HUES48 (cell line): ENCODE results near the gene NRL.

Experiments used
- H3K27ac ChIP-seq: one replicate; pipeline ENCODE4 v1.7.0; 2013; ENCODE audit warnings: low read depth, low read length, inconsistent platforms
- H3K27me3 ChIP-seq: 2 replicates; pipeline ENCODE4 v1.6.1; 2013; ENCODE audit warnings: mild to moderate bottlenecking, low read length; ENCODE audit not compliant: control insufficient read depth, insufficient read depth
- H3K36me3 ChIP-seq: 2 replicates; pipeline ENCODE4 v1.6.1; 2013; ENCODE audit warnings: low read length; ENCODE audit not compliant: control insufficient read depth, insufficient read depth
- H3K4me1 ChIP-seq: 2 replicates; pipeline ENCODE4 v1.6.1; 2013; ENCODE audit warnings: mild to moderate bottlenecking, low read length; ENCODE audit not compliant: control insufficient read depth, insufficient read depth
- H3K4me3 ChIP-seq: 2 replicates; pipeline ENCODE4 v1.5.1; 2013; ENCODE audit warnings: mild to moderate bottlenecking, low read depth, low read length
- H3K9ac ChIP-seq: 2 replicates; pipeline ENCODE4 v1.6.1; 2013; ENCODE audit warnings: mild to moderate bottlenecking, low read depth, low read length, moderate library complexity
- H3K9me3 ChIP-seq: 2 replicates; pipeline ENCODE4 v1.6.1; 2013; ENCODE audit warnings: low read length; ENCODE audit not compliant: control insufficient read depth, insufficient read depth

The NRL gene

DNA sequence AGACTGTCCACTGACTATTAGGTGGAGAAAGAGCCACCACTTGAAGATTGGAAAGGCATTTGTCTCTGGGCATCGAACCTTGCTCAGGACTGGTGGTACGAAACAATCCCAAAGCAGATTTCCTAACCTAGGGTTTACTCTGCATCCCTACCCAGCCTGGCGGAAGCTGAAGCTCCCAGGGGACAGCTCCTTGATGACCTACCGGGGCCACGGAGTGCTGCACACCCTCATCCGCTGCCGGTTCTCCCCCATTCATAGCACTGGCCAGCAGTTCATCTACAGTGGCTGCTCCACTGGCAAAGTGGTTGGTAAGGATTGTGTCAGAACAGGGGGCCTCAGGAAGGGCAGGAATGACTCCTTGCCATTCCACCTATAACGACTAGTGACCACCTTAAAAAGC is 6.5 kb upstream of the NRL start:
- H3K36me3 ChIP-seq: peaks cover 74% of the 10 kb centered on the region
- no peak overlapping the region for H3K27ac ChIP-seq
- no peaks in the 10 kb centered on the region for H3K27me3 ChIP-seq
- H3K4me3 ChIP-seq: no peak overlapping the region
- H3K9ac ChIP-seq: no peak overlapping the region
- no peaks in the 10 kb centered on the region for H3K4me1 ChIP-seq
- no peaks in the 10 kb centered on the region for H3K9me3 ChIP-seq

DNA sequence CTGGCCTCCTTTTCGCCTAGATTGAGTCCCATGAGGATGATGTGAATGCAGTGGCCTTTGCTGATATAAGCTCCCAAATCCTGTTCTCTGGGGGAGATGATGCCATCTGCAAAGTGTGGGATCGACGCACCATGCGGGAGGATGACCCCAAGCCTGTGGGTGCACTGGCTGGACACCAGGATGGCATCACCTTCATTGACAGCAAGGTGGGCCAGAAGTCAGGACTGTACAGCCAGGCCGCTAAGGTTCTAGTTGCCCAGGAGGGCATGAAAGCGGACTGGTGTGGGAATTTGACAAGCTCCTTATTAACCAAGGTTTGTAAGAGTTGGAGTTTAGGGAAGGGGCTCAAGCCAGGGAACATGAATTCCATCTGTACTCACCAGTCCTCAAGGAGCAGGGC is 4.9 kb upstream of the NRL start:
- H3K4me1 ChIP-seq: no peaks in the 10 kb centered on the region
- H3K27me3 ChIP-seq: no peaks in the 10 kb centered on the region
- no peak overlapping the region for H3K9ac ChIP-seq
- H3K27ac ChIP-seq: no peak overlapping the region
- no peaks in the 10 kb centered on the region for H3K9me3 ChIP-seq
- H3K36me3 ChIP-seq: peaks cover 74% of the 10 kb centered on the region
- no peak overlapping the region for H3K4me3 ChIP-seq

DNA sequence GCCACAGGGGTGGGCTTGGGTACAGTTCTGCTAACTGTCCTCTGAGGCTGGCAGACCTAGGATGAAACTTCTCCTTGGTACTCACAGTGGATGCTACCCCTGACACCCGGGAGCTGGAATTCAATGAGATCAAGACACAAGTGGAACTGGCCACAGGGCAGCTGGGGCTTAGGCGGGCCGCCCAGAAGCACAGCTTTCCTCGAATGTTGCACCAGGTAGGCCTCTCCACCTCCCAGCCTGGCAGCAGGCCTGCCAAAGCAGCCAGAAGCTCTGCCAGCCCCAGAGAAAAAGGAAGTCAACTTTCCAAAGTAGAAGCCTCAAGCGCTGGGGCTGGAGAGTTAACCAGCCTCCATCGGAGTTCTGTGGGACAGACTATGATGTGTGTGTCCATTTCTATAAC is 2.4 kb upstream of the NRL start:
- Histone ChIP-seq H3K27me3 (no peaks in the 10 kb centered on the region), H3K9ac (no peak overlapping the region), H3K27ac (no peak overlapping the region), H3K36me3 (peaks cover 53% of the 10 kb centered on the region), H3K9me3 (no peaks in the 10 kb centered on the region), H3K4me3 (no peak overlapping the region), H3K4me1 (no peaks in the 10 kb centered on the region)

DNA sequence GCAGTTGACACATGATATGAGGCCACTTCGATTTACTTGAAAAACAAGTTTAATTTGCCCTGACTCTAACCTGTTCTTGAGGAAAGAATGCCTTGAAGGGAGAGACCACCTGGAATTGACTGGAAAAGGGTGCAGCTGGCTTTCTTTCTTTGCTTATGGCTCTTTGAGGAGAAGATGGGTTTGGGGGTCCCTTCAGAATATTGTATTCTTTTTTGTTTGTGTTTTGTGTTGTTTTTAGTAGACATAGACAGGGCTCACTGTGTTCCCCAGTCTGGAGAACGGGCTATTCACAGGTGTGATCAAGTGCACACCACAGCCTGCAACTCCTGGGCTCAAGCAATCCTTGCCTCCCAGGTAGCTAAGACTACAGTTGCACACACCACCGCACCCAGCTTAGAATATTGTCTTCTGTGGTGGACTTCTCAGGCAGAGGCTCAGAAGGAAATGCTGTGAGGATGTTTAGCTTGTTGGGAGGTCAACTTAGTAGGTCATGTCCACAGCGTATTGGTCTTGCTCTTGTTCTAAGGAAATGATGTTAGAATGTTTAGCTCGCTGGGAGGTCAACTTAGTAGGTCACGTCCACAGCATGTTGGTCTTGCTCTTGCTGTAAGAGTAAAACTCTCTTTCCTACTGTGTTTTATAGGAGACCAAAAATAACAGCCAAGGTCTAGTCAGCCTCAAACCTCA is 1.5 kb upstream of the NRL start:
- Histone ChIP-seq H3K9ac (no peak overlapping the region), H3K36me3 (peaks cover 45% of the 10 kb centered on the region), H3K4me1 (no peaks in the 10 kb centered on the region), H3K27me3 (no peaks in the 10 kb centered on the region), H3K4me3 (peak overlapping the region; percentile 92), H3K27ac (no peak overlapping the region), H3K9me3 (no peaks in the 10 kb centered on the region)

GRCh38 chr14:24115422-24116127 is 826 bp upstream of the NRL start:
- Histone ChIP-seq H3K9ac (peak overlapping the region; percentile 55), H3K9me3 (no peaks in the 10 kb centered on the region), H3K4me3 (peak overlapping the region; percentile 92), H3K4me1 (no peaks in the 10 kb centered on the region), H3K27me3 (no peaks in the 10 kb centered on the region), H3K36me3 (peaks cover 38% of the 10 kb centered on the region), H3K27ac (peak overlapping the region; percentile 73)

- H3K27ac ChIP-seq: peak overlapping the region; percentile 97
- peak overlapping the region; percentile 92 for H3K4me3 ChIP-seq
Observed at GRCh38 chr14:24113801-24114531, 783 bp downstream of the NRL start.

DNA sequence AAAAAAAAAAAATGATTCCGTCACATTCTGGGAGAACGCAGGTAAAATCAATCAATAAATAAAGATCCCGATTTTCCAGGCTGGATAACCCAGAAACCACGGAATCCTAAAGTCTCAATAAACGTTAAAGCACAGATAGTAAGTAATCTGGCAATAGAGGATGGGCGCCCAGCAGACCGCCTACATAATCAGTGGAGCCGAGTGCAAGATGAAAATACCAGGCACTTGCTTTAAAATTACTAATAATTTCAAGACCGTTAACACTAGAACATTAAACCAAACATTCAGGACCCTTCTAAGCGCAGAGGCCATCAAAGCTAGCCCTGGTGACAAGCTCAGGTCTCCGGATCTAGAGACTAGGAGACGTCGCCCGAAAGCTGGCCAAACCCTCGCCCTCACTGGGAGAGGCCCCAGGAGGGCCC is 1.4 kb downstream of the NRL start:
- H3K4me1 ChIP-seq: no peaks in the 10 kb centered on the region
- peaks cover 20% of the 10 kb centered on the region for H3K36me3 ChIP-seq
- H3K27ac ChIP-seq: peak overlapping the region; percentile 97
- H3K27me3 ChIP-seq: no peaks in the 10 kb centered on the region
- no peaks in the 10 kb centered on the region for H3K9me3 ChIP-seq
- H3K4me3 ChIP-seq: peak overlapping the region; percentile 92
- peak overlapping the region; percentile 66 for H3K9ac ChIP-seq

More at GRCh38 chr14:24113801-24114531, 783 bp downstream of the NRL start:
- no peaks in the 10 kb centered on the region for H3K9me3 ChIP-seq
- peaks cover 26% of the 10 kb centered on the region for H3K36me3 ChIP-seq
- H3K9ac ChIP-seq: peak overlapping the region; percentile 66
- H3K27me3 ChIP-seq: no peaks in the 10 kb centered on the region
- no peaks in the 10 kb centered on the region for H3K4me1 ChIP-seq

- Histone ChIP-seq H3K36me3 (no peaks in the 10 kb centered on the region), H3K4me3 (no peak overlapping the region), H3K9ac (no peak overlapping the region), H3K9me3 (no peaks in the 10 kb centered on the region), H3K4me1 (no peaks in the 10 kb centered on the region), H3K27me3 (no peaks in the 10 kb centered on the region), H3K27ac (no peak overlapping the region)
Observed at GRCh38 chr14:24110523-24110922, 4.2 kb downstream of the NRL start.

DNA sequence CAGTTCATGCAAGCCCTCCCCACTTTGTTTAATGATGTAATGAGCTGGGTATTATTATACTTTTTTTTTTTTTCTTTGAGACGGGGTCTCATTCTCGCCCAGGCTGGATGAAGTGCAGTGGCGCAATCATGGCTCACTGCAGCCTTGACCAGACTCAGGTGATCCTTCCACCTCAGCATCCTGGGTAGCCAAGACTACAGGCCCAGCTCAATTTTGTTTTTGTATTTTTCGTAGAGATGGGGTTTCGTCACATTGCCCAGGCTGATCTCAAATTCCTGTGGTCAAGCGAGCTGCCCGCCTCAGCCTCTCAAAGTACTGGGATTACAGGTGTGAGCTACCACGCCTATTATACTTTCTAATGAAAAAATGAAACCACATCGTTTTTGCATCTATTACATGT is 4.7 kb downstream of the NRL start:
- H3K27ac ChIP-seq: no peak overlapping the region
- H3K27me3 ChIP-seq: no peaks in the 10 kb centered on the region
- no peak overlapping the region for H3K9ac ChIP-seq
- H3K4me1 ChIP-seq: no peaks in the 10 kb centered on the region
- no peak overlapping the region for H3K4me3 ChIP-seq
- H3K9me3 ChIP-seq: no peaks in the 10 kb centered on the region
- no peaks in the 10 kb centered on the region for H3K36me3 ChIP-seq

GRCh38 chr14:24108336-24108874 is 6.3 kb downstream of the NRL start:
- Histone ChIP-seq H3K9ac (no peak overlapping the region), H3K9me3 (no peaks in the 10 kb centered on the region; the same call in 1 of the 2 replicates), H3K36me3 (peaks cover 8% of the 10 kb centered on the region), H3K4me3 (no peak overlapping the region), H3K27ac (no peak overlapping the region), H3K27me3 (no peaks in the 10 kb centered on the region), H3K4me1 (no peaks in the 10 kb centered on the region)
